H1 (cell line): Measurements from ENCODE around the gene TELO2. TPM values are rescaled to one million over a fixed set of nuclear protein-coding genes. Genes with fewer than 3 reads are reported as not detected.

ENCODE experiments used
- BCL11A ChIP-seq, 2 experiments: IDR thresholded peaks; one replicate each; pipeline ENCODE4 v1.6.1; 2011; ENCODE audit warnings: low read depth in 2 of 2, low read length in 2 of 2, mild to moderate bottlenecking in 2 of 2
- POLR2AphosphoS5 ChIP-seq: IDR thresholded peaks from 2 replicates; pipeline ENCODE4 v1.6.1; 2011; ENCODE audit warnings: low read depth, low read length
- TAF1 ChIP-seq: IDR thresholded peaks from 2 replicates; pipeline ENCODE4 v1.6.1; 2011; ENCODE audit warnings: mild to moderate bottlenecking, low read depth, low read length
- USF2 ChIP-seq: IDR thresholded peaks from 2 replicates; pipeline ENCODE4 v1.6.1; 2011; ENCODE audit warnings: low read length, improper control_type of control experiment
- polyA plus RNA-seq, 7 experiments: library from polyadenylated mRNA; depleted of rRNA in 3 of 7; stranded (reverse) in 5 of 7; unstranded in 2 of 7; fragments of >200 nt in 5 of 7; fragments of 200-250 nt in 2 of 7; gene quantifications; 1 replicate in 5 of 7; 2 replicates in 1 of 7; 4 replicates in 1 of 7; pipeline versions ENCODE4 v1.2.1 to v1.2.3, GENCODE V29; 2011 to 2013; ENCODE audit warnings: missing spikeins in 2 of 7, mixed read lengths in 2 of 7
- total RNA-seq: library from RNA; stranded (reverse); fragmentation: NEBNext Ultra II Directional; extraction: Animal tissue kit (Norgen Biotek cat#: 25700); gene quantifications from 2 replicates; pipeline ENCODE4 v1.2.1, GENCODE V29; 2021

TELO2 gene
- total and polyA plus RNA-seq, 2 of the 8 experiments (the other 6 are each of a cell fraction or from before 2014, with no cell fraction given), result 39.3 to 64.8 TPM

GRCh38 chr16:1528921-1529537 lies 35.9 kb downstream of the TELO2 start (continued):
- TF ChIP-seq BCL11A (IDR thresholded peaks at IDR 0.05; ENCODE audit: low read depth in 2 of 2, low read length in 2 of 2), result no peak
- TF ChIP-seq TAF1, result no peak
- TF ChIP-seq USF2, result no peak
- TF ChIP-seq POLR2AphosphoS5, result no peak
